Fibroblast of mammary gland (primary cell): ENCODE measurements around the gene PSMD14.

Experiments
- DNase-seq: peaks from one replicate; pipeline ENCODE4 v3.0.0-alpha.2; 2010; ENCODE audit warnings: low read depth
- H3K4me3 ChIP-seq: 2 replicates; pipeline ENCODE4 v1.5.1; 2011; ENCODE audit warnings: low read depth, mild to moderate bottlenecking, low read length, moderate library complexity; ENCODE audit not compliant: control insufficient read depth
- CTCF ChIP-seq: conservative IDR thresholded peaks from 2 replicates; pipeline ENCODE4 v1.5.1; 2011; ENCODE audit warnings: low read depth, low read length, inconsistent platforms; ENCODE audit not compliant: control insufficient read depth, insufficient read depth

PSMD14 gene

GRCh38 chr2:161419638-161420190 is 111.5 kb downstream of the PSMD14 start:
- no peak overlapping the region for H3K4me3 ChIP-seq
- no peak for DNase-seq
- no peak for TF ChIP-seq CTCF

GRCh38 chr2:161420406-161421074 is 112.3 kb downstream of the PSMD14 start:
- TF ChIP-seq CTCF: no peak
- no peak overlapping the region for H3K4me3 ChIP-seq
- no peak for DNase-seq

- DNase-seq: no peak
- no peak for TF ChIP-seq CTCF
- no peak overlapping the region for H3K4me3 ChIP-seq
These were observed 113.5 kb downstream of the PSMD14 start for GRCh38 chr2:161421686-161422085.

GRCh38 chr2:161422816-161423403 is 114.7 kb downstream of the PSMD14 start:
- no peak for DNase-seq
- no peak for TF ChIP-seq CTCF
- H3K4me3 ChIP-seq: no peak overlapping the region

GRCh38 chr2:161423421-161424393 is 115.5 kb downstream of the PSMD14 start:
- peak overlapping the region; percentile 6 for H3K4me3 ChIP-seq
- TF ChIP-seq CTCF: no peak
- DNase-seq: no peak

GRCh38 chr2:161424394-161424769 is 116.2 kb downstream of the PSMD14 start:
- no peak overlapping the region for H3K4me3 ChIP-seq
- no peak for DNase-seq
- TF ChIP-seq CTCF: no peak
